HEK293T (cell line): ENCODE data around the gene SLC39A13.

Experiments used
- ARNT ChIP-seq: fragments of 450-650 bp; IDR thresholded peaks from 2 replicates; pipeline ENCODE4 v1.6.1; 2017; ENCODE audit warnings: mild to moderate bottlenecking
- ELF4 ChIP-seq: fragments of 450-650 bp; IDR thresholded peaks from 2 replicates; pipeline ENCODE4 v1.6.1; 2017; ENCODE audit warnings: antibody characterized with exemption
- PKNOX1 ChIP-seq: fragments of 450-650 bp; IDR thresholded peaks from 2 replicates; pipeline ENCODE4 v1.6.1; 2016
- ZNF384 ChIP-seq: fragments of 450-650 bp; IDR thresholded peaks from 2 replicates; pipeline ENCODE4 v1.6.1; 2016

- TF ChIP-seq ARNT (no peak), ELF4 (no peak), ZNF384 (no peak), PKNOX1 (no peak)
These were observed 37.5 kb downstream of the SLC39A13 start for GRCh38 chr11:47445840-47446239.
